Stimulated activated CD8-positive, alpha-beta memory T cell treated with anti-CD3 and anti-CD28 coated beads, Interleukin-15, amount 100 ng/mL, for 24 hours (primary cell): ENCODE measurements around the gene NUP88.

ENCODE experiments used
- DNase-seq: peaks from one replicate; pipeline ENCODE4 v3.0.0-alpha.2; 2020; ENCODE audit warnings: low read depth

The NUP88 gene

DNA sequence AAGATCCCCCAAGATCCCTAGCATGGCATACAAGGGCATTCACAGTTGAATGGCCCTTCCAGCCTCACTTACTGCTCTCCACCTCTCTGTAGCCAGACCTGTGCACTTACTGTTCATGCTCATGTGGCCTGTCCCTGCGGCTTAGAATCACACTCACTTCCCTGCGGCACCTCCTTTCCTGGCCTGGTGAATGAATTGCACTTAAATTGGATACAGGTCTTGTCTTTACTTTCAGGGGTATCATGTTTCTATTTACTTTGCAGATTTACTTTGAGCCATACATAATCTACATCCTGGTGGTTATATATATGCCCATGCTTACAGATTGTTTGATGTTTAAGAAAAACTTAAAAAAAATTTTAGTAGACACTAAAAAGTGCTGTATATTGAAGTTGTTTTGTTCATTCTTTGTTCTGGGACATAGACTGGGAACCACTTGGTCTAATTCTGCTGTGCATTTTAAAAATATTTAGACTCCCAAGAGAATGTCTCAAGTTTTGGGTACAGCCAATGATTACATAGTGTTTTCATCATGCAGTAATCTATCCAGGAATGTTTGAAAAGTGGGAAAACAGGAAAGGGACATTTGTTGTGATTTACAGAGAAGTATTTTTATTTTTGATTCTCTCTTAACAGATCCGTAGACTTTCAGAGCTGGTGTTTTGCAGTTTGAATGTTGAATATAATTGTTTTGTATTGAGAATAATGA, 63.9 kb downstream of the NUP88 start:
- no peak for DNase-seq

DNA sequence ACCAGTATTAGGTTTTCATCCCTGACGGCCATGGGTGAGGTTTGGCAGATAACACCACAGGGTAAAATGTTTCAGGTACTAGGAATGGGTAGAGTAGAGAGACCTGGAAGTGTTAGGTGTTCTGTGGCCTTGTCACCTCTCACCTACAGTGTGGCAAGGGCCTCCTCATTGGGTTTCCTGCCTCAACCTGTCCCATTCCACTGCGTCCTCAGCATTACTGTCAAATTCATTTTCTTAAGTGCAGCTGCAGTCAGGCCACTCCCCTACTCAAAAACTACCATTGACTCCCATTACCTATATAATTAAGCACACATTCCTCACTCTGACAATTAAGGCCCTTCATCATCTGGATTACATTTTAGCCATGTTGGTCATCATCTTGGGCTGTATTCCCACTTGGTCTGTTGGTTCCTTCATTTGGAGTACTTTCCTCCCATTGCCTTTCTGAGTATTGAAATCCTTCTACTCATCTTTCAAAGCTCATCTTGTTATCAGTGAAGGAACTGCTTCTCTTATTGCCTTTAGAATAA, 64.5 kb downstream of the NUP88 start:
- DNase-seq = no peak

- no peak for DNase-seq
These were observed 65.2 kb downstream of the NUP88 start for GRCh38 chr17:5354310-5354709.

DNA sequence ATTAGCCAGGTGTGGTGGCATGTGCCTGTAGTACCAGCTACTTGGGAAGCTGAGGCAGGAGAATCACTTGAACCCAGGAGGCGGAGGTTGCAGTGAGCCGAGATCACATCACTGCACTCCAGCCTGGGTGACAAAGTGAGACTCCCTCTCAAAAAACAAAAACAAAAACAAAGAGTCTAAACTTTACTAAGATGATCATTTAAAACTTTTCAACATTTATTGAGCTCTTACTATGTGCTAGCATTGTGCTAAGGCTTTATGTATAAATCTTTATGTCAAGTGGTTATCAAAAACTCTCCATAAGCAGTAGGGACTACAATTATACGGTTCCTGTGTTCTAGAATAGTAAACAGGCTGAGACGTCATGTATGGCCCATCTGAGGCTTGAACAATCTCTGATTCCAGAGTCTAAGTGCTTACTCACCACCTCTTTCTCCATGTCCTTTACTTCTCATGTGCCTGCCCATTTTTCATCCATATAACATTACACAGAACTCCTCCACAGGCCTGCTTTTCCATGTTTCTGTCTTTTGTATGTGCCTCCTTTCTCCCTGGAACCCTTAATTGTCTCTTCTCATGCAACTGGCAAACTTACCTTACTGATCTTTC, 66.7 kb downstream of the NUP88 start:
- DNase-seq = no peak

DNA sequence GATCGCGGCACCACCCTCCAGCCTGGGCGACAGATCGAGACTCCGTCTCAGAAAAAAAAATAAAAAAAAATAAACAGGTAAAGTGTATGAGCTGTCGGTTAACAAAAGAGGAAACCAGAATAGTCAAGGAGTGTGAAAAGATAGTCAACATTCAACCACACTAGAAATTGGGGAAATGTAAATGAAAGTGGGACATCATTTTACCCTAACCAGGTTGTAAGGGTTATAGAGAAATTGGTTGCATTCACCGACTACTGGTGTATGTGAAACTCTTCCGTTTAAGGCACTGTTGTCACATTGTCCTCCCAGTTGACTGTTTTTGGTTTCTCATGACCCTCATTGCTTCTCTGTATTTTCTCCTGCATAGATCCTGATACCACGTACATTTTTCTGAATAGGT, 74.5 kb downstream of the NUP88 start:
- no peak for DNase-seq
